GM18861 (cell line): ENCODE measurements around the gene MADD.
A peak's percentile ranks its signal among the peaks of the same experiment; 100 is the strongest.

Experiments used
- ATAC-seq: cut with Tn5 transposase; IDR thresholded peaks from one replicate; pipeline ENCODE4 v1.9.1; 2021; ENCODE audit not compliant: unreplicated experiment

MADD gene

DNA sequence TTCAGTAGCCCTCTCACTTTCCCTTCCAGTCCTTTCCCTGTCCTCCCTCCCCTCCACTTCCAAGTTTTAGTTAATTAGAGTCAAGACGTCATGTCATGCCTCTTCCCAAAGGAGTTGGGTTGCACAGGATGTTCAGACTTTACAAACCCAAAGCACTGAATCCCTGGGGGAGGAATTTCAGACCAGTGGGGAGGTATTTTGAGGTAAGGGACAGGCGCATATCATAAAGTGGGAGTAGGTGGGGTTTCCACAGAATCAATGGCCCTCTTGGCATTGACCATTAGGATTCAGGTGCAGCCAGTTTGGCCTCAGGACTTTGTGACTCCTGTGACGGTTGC, 20.6 kb upstream of the MADD start:
- no peak for ATAC-seq

DNA sequence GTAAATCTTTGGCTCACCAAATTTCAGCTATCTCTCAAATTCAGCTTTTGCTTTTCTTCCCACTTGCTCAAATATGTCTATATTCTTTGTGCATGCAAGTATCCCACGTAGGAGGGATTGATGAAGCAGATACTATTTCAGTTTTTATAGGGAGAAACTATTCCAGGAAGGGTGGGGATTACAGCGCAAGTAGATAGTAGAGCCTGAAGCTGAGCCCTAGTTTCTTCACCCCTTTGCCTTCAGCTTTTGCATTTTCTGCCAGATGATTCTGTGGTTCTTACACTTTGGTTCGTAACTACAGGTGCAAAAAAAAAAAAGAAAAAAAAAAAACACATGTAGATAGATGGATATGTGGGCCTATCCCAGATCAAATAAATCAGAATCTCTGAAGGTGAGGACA, 18.2 kb upstream of the MADD start:
- no peak for ATAC-seq

DNA sequence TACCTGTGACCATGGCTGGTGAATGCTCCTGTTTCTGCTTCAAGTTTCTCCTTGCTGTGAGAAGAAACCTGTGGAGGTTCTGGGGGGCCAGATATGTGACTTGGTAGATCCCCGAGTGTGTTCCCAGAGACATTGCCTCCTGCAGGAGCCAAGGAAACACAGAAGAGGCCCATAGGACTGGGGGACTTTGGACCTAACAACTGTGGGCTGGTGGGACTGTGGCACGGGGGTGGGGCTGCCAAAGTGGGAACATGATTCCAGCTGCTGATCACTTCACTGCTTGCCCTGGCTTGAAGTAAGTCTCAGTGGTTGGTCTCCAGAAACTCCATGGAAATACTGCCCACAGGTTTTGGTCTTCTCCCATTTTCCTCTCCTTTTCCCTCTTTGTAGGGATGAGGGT, 16.3 kb upstream of the MADD start:
- ATAC-seq, result no peak

DNA sequence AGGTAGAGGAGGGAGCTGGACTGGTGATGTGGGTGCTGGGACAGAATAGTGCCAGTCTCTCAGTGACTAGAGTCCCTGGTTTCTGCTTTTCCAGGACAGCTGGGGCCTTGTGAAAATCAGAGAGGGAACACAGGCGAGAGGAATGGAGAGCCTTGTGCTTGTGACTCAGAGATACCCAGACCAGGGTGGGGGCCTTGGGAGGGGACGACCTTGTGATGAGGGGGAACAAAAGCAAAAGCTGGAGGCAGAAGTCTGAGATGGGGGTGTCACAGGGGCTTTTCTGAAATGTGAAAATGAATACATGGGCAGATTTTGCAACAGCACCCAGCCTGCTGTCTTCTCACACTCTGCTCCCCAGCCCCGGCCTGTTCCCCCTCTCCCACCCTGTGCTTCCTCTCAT, 15.5 kb upstream of the MADD start:
- ATAC-seq, result no peak

DNA sequence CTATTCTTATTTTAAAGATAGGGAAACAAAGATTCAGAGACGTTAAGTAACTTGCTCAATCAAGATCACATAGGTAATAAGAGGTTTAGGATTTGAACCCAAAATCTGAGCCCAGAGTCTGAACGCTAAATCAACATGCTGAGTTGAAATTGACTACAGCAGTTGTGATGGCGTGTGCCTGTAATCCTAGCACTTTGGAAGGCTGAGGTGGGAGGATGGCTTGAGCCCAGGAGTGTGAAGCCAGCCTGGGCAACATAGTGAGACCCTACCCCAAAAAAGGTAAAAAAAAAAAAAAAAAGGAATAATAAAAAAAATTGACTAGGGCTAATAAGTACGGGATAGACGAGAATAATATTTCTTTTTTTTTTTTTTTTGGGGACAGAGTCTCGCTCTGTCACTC, 13.6 kb upstream of the MADD start:
- ATAC-seq, result no peak

DNA sequence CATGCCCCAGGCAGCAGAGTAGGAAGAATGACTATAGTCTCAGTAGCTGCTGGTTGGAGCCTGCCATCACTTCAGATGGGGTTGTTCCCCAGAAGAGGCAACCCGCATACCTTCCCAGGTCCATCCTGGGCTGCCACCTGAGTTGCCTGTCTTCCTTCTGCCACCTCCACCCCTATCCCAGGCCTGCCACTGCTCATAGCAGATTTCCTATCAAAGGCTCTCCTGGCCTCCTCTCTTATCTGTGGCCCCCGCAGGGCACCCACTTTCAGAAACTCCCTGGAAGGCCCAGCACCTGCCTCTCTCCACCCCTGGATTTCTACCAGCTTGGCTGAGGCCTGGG, 12.8 kb upstream of the MADD start:
- no peak for ATAC-seq

DNA sequence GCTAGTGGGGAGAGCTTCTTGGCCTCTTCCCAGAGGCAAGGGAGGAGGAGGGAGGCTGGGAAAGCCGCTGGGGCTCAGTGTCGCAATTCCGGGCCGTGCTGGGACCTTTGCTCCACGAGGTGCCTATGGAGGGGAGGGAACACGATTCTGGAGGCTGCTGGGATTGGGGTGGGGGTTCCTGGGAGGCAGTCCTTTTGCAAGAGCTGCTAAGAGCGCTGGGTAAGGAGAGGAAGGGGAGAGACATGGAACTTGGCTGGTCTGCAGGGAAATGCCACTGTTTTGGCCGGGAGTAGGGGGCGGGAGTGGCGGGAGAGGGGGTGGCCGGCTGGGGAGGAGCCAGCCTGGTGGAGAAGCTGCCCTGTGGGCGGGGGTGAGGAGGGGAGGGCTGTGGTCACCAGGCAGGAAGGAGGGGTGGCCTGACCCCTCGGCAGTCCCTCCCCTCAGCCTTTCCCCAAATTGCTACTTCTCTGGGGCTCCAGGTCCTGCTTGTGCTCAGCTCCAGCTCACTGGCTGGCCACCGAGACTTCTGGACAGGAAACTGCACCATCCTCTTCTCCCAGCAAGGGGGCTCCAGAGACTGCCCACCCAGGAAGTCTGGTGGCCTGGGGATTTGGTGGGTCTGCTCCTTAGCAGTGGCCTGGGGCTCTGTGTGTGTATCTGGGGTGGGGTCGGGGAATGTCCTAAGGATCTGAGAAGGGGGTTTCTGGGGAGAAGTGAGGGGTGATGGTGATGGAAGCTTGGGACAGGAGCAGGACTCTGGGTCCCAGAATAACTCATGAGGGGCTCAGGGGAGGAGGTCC, 12.2 kb upstream of the MADD start, which contains the start of gene NR1H3:
Gene NR1H3, plus strand, starts transcription at position 480 of the 800 bp plus-strand sequence. CDS start 1,221 bp downstream, outside the sequence.
- no peak for ATAC-seq

DNA sequence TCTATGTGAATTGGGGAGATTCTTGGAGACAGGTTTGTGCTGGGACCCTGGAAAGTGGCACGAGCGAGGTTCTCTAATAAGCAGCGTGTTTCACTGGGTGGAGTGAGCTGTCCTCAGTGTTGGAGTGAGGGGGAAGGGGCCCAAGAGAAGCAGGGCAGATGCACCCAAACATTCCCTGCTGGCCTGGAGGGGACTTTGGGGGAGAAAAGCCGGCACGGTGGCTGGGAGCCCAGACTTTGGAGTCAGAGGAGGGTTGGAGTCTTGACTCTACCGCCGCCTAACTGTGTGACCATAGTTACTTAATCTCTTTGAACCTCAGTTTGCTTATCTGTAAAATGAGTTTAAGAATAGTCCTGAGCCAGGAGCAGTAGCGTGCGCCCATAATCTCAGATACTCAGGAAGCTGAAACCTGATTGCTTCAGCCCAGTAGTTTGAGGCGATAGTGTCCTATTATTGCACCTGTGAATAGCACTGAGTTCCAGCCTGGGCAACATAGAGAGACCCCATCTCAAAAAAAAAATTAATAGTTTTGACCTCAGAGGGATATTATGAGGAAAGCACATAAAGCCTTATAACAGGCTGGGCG, 11.5 kb upstream of the MADD start:
- no peak for ATAC-seq

DNA sequence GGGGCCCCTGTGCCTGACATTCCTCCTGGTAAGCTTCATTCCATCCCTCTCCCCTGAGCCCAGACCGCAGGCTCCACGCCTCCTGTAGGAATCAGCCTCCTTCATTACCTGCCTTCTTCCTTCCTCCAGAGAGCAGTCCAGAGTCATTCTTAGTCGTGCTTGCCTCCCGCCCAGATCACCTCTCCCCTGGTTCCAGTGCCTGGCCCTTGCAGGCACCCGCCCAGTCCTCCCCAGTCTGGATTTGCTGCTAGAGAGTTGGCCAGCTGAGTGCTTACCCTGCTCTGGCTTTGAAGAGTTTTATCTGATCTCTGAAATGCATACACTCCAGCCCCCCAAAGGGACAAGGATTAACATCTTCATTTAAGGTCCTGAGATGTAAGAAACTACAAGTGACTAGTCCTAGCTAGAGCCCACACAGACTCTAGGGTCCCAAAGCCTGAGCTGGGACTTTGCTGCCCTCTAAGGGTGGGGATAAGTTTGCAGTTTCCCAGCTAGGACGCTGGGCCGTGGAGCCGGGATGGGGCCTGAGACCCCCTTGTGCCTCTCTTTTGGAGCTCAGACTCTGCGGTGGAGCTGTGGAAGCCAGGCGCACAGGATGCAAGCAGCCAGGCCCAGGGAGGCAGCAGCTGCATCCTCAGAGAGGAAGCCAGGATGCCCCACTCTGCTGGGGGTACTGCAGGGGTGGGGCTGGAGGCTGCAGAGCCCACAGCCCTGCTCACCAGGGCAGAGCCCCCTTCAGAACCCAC, 10.5 kb upstream of the MADD start:
- ATAC-seq, result no peak

DNA sequence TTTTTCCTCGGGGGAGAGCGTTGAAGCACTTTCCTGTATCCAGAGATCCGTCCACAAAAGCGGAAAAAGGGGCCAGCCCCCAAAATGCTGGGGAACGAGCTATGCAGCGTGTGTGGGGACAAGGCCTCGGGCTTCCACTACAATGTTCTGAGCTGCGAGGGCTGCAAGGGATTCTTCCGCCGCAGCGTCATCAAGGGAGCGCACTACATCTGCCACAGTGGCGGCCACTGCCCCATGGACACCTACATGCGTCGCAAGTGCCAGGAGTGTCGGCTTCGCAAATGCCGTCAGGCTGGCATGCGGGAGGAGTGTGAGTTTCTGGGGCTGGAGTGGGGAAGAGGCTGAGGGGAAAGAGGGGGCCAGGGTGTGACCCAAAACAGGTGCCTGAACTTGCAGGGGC, 9.6 kb upstream of the MADD start:
- ATAC-seq, result no peak

DNA sequence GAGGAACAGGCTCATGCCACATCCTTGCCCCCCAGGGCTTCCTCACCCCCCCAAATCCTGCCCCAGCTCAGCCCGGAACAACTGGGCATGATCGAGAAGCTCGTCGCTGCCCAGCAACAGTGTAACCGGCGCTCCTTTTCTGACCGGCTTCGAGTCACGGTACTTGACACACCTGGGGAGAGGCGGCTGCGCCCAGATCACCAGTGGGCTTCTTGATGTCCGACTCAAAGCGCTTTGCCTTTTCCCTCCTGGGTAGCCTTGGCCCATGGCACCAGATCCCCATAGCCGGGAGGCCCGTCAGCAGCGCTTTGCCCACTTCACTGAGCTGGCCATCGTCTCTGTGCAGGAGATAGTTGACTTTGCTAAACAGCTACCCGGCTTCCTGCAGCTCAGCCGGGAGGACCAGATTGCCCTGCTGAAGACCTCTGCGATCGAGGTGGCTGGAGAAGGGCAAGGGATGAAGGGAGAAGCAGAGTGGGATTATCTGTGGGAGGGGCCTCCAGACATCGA, 8.6 kb upstream of the MADD start:
- no peak for ATAC-seq

DNA sequence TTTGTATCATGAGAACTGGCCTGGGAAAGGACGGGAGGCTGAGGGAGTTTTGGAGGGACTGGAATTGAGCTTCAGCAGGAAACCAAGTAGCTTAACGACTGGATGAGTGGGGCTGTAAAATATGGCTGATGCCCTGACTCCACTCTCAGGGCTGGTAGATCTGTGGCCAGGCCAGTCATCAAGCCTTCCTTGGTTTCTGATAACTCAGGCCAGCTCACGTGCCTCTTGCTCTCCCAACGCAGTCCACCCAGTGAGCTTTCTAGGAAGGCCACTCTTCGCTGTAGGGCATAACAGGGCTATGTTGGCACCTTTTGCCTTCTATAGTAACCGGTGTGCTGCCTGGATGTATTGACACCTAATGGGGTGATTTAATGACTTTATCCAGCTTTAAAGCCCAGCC, 5.8 kb upstream of the MADD start:
- no peak for ATAC-seq

DNA sequence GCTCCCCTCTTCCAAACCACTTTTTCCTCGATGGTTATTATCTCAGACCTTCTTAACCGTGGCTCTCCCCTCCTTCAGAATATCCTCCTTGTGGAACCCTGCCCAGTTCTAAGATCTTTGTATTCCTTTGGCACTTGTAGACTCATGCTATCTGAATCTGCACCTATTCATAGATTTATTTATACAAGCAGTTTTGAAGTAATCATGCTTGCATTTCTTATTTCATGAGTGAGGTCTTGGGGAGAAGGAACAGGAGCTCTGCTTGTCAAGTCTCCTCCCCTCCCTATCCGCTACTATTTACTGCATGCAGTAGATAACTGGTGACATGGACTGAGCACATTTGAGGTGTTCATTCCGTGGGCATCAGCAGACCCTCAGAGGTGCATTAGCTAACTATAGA, 5.4 kb upstream of the MADD start:
- ATAC-seq, result no peak

DNA sequence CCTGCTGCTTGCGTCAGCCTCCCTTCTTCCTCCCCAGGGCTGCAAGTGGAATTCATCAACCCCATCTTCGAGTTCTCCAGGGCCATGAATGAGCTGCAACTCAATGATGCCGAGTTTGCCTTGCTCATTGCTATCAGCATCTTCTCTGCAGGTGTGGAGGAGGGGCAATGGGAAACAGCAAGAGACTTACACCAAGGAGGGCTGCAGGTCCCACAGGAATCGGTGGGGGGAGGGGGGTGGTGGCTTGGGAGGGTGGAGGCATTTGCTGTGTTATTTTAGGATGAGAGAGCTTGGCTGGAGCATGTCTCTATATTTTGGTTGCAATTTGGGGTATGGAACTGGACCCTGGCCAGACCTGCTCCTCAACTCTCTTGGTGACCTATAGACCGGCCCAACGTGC, 2.1 kb upstream of the MADD start:
- ATAC-seq, result no peak

DNA sequence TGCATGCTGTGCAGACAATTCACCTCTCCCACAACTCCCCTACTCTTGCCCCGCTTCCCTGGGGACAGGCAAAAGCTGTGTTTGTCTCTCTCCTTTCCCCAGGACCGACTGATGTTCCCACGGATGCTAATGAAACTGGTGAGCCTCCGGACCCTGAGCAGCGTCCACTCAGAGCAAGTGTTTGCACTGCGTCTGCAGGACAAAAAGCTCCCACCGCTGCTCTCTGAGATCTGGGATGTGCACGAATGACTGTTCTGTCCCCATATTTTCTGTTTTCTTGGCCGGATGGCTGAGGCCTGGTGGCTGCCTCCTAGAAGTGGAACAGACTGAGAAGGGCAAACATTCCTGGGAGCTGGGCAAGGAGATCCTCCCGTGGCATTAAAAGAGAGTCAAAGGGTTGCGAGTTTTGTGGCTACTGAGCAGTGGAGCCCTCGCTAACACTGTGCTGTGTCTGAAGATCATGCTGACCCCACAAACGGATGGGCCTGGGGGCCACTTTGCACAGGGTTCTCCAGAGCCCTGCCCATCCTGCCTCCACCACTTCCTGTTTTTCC, 1.4 kb upstream of the MADD start:
- no peak for ATAC-seq

DNA sequence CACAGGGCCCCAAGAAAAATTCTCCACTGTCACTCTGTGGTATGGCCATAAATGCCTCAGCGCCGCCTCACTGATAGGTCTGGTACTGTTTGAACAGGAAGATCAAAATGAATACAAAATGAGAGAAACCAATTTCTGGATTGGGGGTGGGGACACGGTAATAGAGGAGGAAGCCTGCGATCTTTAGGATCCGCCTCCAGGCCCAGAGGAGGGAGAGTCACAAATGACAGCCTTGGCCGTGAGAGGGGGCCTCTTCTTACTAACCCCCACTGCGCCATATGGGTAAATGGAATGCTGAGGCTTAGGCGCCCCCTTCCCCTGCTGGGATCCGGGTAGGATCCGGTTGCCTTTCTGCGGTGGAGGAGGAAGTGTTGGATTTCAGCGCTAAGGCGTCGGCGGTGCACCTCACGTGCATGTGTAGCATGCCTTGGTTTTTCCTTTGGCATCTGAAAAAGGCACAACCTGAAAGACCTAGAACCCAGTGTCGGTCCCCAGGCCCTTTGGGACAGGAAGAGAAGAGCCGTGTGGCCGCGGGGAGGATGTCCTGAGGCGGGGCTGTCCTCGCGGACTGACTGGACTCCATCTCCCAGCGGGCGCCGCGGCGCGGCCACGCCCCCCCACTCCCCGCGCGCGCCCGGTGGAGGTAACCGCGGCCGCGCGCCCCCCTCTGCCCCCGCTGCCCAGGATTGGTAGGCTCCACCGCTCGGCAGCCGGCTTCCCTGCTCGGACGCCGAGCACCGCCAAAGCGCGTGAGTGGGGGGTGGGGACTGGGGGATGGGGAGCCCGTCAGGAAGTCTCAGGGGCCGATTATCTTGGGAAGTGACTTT, 718 bp upstream of the MADD start:
- ATAC-seq, result peak; percentile 38

DNA sequence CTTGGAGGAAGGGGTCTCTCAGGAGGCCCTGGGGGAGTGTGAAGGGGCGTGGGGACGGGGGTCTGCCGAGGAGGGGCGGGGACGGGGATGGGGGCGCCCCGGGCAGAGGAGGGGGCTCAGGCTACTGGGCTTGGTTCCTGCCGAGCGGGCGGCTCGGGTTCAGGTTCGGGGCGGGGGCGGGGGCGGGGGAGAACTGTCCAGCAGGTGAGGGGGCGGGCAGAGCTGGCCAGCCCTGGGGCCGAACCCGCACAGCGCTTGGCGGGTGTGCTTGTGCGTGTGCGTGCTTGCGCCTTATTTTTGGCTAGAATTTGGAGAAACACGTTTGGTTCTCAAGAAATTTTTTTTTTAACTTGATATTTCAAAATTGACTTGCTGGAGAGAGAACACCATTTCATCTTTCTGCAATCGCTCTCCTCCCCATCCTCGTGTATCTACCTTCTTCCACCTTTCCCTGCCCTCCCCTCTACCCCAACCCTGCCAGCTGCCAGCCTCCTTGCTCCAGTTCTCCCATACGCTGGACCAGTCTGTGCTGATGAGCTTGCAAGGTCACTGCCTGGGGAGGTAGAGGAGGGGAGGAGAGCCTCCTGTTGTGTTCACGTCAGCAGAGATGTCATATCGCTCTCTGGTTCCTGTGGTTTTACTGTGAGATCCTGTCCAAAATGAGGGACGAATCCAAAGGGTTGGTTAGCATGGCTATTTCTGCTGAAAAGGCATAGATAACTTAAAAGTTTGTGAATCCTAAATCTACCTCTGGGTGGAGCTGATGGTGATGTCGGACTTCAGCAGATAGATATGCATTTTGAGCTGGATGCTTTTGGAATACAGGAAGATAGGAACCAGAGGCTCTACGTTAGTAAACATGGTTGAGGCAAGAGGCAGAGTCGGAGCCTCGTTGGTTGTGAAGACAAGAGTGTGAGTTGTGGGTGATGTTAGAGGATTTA, 668 bp downstream of the MADD start:
- ATAC-seq, result no peak

DNA sequence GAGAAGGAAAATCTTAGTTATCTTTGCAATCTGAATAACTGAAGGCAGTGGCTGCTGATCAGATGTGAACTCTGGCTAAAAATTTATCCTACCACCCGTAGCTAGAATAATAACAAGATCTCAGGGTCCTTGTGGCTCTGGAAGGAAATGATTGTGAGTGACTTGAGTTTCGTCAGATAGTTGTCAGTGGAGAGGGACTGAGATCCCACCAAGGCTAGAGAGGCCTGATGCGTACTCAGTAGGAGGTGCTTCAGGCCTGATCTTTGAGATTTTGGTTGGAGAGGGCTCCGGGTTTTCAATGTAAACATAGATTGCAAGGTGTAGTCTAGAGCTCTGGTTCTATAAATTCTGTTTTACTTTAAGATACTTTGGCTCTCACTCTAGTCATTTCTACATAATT, 1.4 kb downstream of the MADD start:
- ATAC-seq, result no peak

DNA sequence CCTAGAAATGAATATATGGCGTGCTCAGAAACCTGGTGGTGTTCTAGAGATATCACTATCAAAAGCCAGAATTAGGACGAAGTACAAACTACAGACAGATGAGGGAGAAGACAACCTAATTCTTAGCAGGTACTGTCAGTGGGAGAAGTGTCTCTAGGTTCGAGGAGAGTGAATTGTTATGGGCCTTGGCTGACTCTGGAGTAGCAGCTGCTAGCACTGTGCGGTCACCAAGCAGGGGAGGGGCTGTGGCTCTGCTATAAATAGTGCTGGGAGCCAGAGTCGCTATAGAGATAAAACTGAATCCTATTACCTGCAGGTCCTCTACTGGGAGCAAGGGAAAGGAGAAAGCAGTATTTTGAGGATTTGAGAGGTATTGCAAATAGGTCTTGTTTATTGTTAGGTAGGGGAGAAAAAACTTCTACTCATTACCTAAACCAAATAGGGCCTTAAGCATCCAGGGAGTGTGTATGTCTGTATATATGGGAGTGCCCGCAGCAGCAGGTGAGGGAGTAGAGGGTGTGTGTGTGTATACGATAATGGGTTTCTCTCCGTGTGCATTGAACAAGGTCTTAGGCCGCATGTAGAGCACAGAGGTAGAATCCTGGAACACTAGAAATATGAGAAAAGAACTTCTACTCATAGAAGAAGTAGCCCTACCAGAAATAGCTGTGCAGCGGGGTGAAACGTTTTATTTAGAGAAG, 2.2 kb downstream of the MADD start:
- ATAC-seq, result no peak
